ENCODE results near the gene IGSF6. TPM values are rescaled to one million over a fixed set of nuclear protein-coding genes. Genes with fewer than 3 reads are reported as not detected.

Gene IGSF6
- total and polyA plus RNA-seq, 9 of the 15 experiments (the other 6 are each of a cell fraction or from before 2014, with no cell fraction given), result 0.07 TPM; not detected in 8

- TF ChIP-seq NFIC (IDR thresholded peaks at IDR 0.05) (peak; percentile 64), RB1 (IDR thresholded peaks at IDR 0.05; ENCODE audit: low read depth) (peak; percentile 98), HLTF (IDR thresholded peaks at IDR 0.05) (no peak), PHF8 (IDR thresholded peaks at IDR 0.05; ENCODE audit: borderline replicate concordance, low read length) (peak; percentile 93), MAX (CRISPR knock-in tag; IDR thresholded peaks at IDR 0.05) (peak; percentile 75), SLC30A9 (CRISPR knock-in tag; IDR thresholded peaks at IDR 0.05) (no peak), LEF1 (IDR thresholded peaks at IDR 0.05) (no peak), CXXC5 (CRISPR knock-in tag; IDR thresholded peaks at IDR 0.05) (peak; percentile 92), ETS1 (conservative IDR thresholded peaks at IDR 0.05; ENCODE audit: control insufficient read depth, low read depth, low read length) (peak; percentile 55), PHF21A (IDR thresholded peaks at IDR 0.05; ENCODE audit: borderline replicate concordance, low read depth) (peak; percentile 66; the same call in 1 of the 2 replicates), ZNF224 (CRISPR knock-in tag; IDR thresholded peaks at IDR 0.05) (no peak), ETS2 (tag; IDR thresholded peaks at IDR 0.05; ENCODE audit: borderline replicate concordance, poor library complexity, severe bottlenecking) (no peak), SPI1 (IDR thresholded peaks at IDR 0.05; ENCODE audit: borderline replicate concordance, low read depth, low read length) (no peak), ZNF707 (CRISPR knock-in tag; conservative IDR thresholded peaks at IDR 0.05) (no peak), CHD1 (IDR thresholded peaks at IDR 0.05; ENCODE audit: low read length) (no peak), RBM34 (IDR thresholded peaks at IDR 0.05; ENCODE audit: borderline replicate concordance, insufficient read depth, low read length) (0 out of 2 replicates have a peak, but pooled peaks have one; percentile 66), ZNF311 (CRISPR knock-in tag; IDR thresholded peaks at IDR 0.05) (no peak), TEAD4 (IDR thresholded peaks at IDR 0.05; ENCODE audit: low read length) (0 out of 2 replicates have a peak, but pooled peaks have one; percentile 38), TEAD4 (CRISPR knock-in tag; IDR thresholded peaks at IDR 0.05; ENCODE audit: borderline replicate concordance) (no peak), ZNF699 (CRISPR knock-in tag; IDR thresholded peaks at IDR 0.05; ENCODE audit: insufficient replicate concordance) (no peak), ZEB2 (IDR thresholded peaks at IDR 0.05) (peak; percentile 97), ZFX (CRISPR knock-in tag; IDR thresholded peaks at IDR 0.05) (peak; percentile 93)
- TF ChIP-seq, protein P1, sequence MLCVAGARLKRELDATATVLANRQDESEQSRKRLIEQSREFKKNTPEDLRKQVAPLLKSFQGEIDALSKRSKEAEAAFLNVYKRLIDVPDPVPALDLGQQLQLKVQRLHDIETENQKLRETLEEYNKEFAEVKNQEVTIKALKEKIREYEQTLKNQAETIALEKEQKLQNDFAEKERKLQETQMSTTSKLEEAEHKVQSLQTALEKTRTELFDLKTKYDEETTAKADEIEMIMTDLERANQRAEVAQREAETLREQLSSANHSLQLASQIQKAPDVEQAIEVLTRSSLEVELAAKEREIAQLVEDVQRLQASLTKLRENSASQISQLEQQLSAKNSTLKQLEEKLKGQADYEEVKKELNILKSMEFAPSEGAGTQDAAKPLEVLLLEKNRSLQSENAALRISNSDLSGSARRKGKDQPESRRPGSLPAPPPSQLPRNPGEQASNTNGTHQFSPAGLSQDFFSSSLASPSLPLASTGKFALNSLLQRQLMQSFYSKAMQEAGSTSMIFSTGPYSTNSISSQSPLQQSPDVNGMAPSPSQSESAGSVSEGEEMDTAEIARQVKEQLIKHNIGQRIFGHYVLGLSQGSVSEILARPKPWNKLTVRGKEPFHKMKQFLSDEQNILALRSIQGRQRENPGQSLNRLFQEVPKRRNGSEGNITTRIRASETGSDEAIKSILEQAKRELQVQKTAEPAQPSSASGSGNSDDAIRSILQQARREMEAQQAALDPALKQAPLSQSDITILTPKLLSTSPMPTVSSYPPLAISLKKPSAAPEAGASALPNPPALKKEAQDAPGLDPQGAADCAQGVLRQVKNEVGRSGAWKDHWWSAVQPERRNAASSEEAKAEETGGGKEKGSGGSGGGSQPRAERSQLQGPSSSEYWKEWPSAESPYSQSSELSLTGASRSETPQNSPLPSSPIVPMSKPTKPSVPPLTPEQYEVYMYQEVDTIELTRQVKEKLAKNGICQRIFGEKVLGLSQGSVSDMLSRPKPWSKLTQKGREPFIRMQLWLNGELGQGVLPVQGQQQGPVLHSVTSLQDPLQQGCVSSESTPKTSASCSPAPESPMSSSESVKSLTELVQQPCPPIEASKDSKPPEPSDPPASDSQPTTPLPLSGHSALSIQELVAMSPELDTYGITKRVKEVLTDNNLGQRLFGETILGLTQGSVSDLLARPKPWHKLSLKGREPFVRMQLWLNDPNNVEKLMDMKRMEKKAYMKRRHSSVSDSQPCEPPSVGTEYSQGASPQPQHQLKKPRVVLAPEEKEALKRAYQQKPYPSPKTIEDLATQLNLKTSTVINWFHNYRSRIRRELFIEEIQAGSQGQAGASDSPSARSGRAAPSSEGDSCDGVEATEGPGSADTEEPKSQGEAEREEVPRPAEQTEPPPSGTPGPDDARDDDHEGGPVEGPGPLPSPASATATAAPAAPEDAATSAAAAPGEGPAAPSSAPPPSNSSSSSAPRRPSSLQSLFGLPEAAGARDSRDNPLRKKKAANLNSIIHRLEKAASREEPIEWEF (CRISPR knock-in tag; IDR thresholded peaks at IDR 0.05), result no peak
Observed at GRCh38 chr16:21599122-21600030, 53.0 kb downstream of the IGSF6 start, which contains the start of gene METTL9 (continued).
